Cerebellar cortex (tissue), 1 donor: ENCODE measurements around the gene SYT1.

ENCODE experiments used
- DNase-seq: peaks from one replicate; pipeline ENCODE4 v3.0.0-alpha.2; 2015; ENCODE audit warnings: low spot score

The SYT1 gene

GRCh38 chr12:79296133-79296532 lies 431.6 kb downstream of the SYT1 start:
- no peak for DNase-seq

DNA sequence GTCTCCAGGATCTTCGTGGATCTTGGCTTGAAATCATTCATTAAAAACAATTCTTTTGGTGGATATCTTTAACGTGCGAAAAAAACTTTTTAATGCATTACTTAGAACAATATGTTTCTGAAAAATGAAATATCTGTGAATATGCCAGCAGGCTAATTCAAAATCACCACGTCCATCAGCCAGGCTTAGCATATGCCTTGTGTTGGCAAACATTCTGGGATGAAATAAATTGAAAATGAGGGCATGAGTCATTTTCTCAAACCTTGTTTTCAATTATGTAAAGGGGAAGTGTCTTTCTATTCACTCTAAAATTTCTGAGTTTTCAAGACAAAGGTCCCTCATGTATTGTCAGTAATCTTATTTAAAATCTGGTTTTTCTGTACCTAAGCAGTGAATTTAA lies 432.3 kb downstream of the SYT1 start:
- peak; percentile 74 for DNase-seq

DNA sequence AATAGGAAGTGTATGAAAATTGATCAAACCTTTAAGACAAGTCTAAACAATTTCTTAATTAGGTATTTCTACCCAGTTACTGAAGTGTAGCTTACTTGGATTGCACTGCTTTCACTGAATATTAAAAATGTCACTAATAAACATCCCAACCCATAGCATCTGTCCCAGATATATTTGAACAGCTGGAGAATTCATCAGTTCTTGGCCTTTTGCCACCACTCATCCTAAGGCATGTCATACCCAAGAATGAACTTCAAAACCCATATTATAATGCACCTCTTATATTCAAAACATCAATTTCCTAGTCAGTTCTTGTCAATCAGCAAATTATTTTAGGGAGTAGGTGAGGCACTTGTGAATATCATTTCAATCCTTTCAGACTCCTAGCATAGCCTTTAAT lies 433.9 kb downstream of the SYT1 start:
- no peak for DNase-seq

- DNase-seq, result no peak
Measured at GRCh38 chr12:79299447-79300198, 435.0 kb downstream of the SYT1 start.

DNA sequence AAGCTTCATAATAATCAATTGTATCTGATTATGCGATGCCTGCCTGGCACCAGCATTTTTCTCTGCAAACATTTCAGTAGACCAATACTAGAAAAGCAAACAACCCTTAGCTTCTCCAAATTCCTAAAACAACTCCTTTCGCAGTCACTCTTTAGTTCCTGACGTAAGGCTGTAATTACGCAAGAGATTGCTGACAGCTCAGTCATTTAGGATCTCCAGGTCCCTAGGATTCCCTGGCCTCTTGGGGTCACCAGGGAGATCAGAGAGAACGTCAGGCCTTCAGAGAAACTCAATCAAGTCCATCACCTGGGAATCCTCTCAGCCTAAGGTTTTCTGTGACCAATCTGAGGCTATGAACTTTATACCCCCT lies 435.6 kb downstream of the SYT1 start:
- DNase-seq, result no peak

GRCh38 chr12:79301181-79301580 lies 436.6 kb downstream of the SYT1 start:
- DNase-seq, result no peak

DNA sequence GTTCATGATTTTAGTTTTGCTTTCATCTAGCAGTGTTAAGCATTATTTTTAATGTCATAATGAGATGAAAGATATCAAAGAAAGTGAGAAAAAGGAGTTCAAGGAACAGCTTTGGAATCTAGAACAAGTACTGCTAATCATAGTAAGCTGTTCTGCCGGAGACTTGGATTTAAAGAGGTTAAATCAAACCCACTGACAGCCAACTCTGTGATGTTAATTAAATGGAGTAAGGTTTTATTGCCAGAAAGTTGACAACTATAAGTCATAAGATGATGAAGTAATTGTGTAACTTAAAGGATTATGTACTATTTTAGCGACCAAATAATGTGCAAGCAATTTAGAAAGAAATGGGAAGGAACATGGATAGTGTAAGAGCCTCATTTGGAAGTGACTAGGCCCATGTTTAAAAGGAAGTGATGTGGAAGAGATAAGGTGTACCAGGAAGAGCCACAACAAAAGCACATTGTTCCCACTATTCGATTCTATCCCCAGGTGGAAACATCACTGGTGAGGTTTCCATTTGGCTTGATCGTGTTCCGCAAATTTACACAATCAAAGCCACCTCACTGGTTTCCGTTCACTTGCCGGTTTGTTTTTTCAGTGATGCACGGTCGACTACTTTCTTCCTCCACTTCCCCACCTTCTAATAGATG lies 437.7 kb downstream of the SYT1 start:
- DNase-seq, result no peak

DNA sequence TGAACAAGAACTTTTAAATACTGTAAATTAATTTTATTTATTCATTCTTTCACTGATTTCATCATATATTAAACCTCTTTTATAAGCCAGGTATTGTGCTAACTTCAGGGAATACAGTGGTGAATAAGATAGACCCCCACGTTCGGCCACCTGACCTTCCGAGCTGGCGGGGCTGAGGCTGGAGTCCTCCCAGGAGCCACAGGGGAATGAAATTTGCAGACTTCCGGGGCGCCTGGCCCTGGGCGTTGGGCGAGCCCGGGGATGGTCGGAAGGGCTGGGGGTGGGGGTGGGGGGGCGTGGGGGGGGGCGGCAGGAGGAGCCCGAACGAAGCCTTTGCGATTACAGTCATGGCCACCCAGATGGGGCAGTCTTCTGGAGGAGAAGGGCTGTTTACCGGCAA lies 442.8 kb downstream of the SYT1 start:
- no peak for DNase-seq

DNA sequence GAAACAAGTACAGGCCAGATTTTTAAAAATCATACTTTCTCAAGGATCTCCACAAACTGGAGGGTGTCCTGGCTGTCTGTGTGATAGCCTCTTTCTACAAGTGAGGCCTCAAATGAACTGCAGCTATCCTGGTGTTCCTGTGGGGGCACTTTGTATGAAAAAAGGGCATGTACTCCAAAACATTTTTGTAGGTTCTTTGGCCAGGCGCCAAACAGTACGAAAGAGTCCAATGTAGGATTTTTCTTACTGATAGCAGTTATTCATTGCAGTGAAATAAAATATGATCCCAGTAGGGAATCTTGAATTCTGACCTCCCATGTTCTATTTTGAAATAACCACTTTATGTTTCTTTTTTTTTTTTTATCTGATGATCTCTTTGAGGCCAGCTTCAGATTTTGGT lies 444.5 kb downstream of the SYT1 start:
- DNase-seq, result no peak

DNA sequence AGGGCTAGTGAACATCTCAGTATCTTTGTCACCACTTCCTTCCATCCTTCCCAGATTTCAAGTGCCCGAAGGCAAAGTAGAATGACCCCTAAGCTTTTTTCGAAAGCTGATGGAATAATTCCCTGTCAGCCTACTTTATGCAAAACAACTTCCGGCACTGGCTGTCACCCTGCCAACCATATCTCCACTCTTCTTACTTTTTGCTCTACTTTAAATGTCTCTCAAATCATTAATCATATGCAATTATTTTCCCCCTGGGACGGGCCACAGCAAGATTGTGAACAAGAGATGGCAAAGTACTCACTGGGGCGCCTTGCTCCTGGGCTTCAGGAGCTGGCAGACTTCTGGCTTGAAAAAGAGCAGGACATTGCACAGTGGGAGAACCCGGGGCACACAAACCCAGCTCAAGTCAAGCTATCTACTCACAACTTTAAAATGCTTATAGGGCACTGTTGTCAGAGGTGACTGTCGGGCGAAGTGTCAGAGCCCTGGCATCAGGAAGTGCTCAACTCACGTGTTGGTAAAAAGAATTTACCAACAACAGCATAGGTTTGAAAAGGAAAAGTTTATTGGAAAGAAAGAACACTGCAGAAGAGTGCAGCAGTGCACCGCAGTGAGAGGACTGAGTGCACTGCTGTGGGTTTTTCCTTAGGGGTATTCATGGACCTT lies 452.7 kb downstream of the SYT1 start:
- no peak for DNase-seq

GRCh38 chr12:79322905-79323304 lies 458.3 kb downstream of the SYT1 start:
- DNase-seq, result no peak

- no peak for DNase-seq
Measured at GRCh38 chr12:79324571-79324970, 460.0 kb downstream of the SYT1 start.

- DNase-seq, result peak; percentile 75
Measured at GRCh38 chr12:79326222-79326621, 461.6 kb downstream of the SYT1 start.

- no peak for DNase-seq
Measured at GRCh38 chr12:79326663-79327062, 462.1 kb downstream of the SYT1 start.

GRCh38 chr12:79327465-79327864 lies 462.9 kb downstream of the SYT1 start:
- no peak for DNase-seq

GRCh38 chr12:79329933-79330332 lies 465.4 kb downstream of the SYT1 start:
- DNase-seq, result no peak

DNA sequence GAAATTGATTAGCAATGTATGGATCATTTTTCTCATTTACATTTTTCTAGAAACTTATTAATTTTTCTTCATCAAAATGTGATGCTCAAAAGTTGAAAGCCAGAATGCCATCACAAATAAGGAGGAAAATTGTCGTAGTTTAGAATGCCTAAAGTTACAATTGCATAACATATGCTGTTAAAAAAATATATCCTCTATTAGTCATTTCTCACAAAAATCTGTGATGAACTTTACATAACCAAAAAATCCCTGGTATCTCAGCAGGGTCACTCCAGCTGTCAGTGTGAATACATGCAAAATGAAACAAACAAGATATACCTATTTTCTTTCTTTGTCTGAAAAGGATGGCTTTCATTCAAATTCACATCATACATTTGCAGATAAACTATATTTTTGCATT lies 467.3 kb downstream of the SYT1 start:
- DNase-seq, result no peak

GRCh38 chr12:79333144-79333543 lies 468.6 kb downstream of the SYT1 start:
- DNase-seq, result no peak

GRCh38 chr12:79337662-79338290 lies 473.2 kb downstream of the SYT1 start:
- no peak for DNase-seq

DNA sequence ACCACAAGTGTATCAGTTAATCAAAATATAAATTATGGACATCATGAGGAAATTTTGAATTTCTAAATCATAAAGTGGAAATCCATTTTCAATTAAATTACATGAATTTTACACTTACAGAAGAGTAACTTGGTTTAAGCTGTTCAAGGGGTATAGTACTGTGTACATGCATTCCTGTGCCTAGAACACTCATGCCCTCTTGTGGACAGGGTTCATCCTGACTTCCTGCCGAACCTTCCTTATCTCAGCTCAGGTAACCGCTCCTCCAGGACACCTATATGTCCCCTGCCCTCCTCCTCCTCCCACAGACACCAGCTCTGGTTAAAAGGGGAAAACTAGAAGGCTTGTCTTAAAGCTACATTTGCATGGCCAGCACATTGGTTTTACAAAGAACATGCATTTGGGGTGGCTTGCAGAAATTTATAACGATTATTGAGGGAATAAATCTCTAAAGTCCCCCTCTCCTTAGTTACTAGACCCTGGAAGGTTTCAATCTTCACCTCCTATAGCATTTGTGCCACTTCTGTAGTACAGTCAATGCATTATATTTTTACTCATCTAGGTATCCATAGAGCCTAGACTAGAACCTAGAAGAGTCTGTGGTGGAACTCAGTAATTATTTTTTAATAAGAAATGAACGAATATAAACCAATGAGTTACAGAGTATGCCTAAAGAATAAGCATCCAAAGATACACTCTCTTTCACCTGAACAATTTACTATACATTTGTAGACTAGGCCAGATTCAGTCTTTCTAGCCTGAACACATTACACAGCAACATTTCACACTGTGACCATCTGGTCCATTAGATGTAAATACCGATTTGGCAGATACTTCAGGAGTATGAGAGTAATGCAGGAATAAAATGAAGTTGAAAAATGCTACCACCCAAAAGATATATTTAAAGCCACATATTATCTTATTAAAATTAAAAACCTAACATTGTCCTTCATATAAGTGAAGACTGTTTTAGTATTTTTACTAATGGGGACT lies 480.6 kb downstream of the SYT1 start:
- DNase-seq, result peak; percentile 79

DNA sequence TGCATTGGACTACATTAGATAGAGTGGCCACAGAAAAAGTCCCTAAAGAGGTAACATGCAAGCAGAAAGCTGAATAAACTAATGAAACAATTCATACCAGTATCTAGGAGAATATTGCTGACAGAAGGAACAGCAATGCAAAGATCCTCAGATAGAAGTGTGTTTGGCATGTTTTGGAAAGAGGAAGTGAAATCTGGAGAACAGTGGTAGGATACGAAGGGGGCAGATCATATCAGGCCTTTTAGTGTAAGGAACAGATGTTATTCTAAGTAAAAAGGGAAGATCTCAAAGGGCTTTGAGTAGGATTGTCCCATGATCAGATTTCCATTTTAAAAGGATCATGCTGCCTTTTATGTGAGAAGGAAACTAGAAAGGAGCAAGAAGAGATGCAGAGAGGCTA lies 483.3 kb downstream of the SYT1 start:
- no peak for DNase-seq

DNA sequence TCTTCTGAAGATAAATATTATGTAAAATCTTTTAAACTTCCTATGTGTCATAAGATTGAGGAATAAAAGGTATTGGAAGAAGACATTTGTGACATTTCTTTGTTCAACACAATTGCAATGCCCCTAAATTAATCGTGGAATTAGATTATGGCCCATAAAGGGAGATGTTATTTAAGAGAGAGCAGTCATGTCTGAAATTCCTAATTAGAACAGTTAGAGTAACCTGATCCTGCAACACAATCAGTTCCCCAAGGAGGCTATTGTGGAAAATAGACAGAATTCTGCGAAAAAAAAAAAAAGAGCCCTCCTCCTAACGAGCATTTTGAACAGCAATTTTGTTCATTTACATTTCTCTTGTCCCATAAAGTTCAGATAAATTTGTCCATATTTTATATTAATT lies 486.7 kb downstream of the SYT1 start:
- DNase-seq, result no peak
